Stimulated activated naive B cell treated with anti-CD40 and anti-IgM and Interleukin-4, amounts not matched to agents 10 μg/mL and 1 μg/mL and 100 μg/mL, for 72 hours (primary cell): ENCODE results near the gene KRT23.

Experiments
- ATAC-seq, 2 donors: fragments of 150-1000 bp; cut with Tn5 transposase; replicated peaks; 2 replicates each; pipeline ENCODE4 v1.10.0; 2021; ENCODE audit warnings: moderate library complexity in 1 of 2
- DNase-seq: peaks from one replicate; pipeline ENCODE4 v3.0.0; 2021
- H3K27ac Mint-ChIP-seq: one replicate; pipeline ENCODE4 v1.8.0; 2022; ENCODE audit warnings: mild to moderate bottlenecking, mixed read lengths
- H3K27me3 Mint-ChIP-seq, 2 donors: one replicate each; pipeline ENCODE4 v1.8.0; 2022; ENCODE audit warnings: mixed read lengths in 2 of 2
- H3K36me3 Mint-ChIP-seq, 2 donors: one replicate each; pipeline ENCODE4 v1.8.0; 2022; ENCODE audit warnings: mixed read lengths in 2 of 2, mild to moderate bottlenecking in 1 of 2
- H3K4me1 Mint-ChIP-seq, 2 donors: one replicate each; pipeline ENCODE4 v1.8.0; 2022; ENCODE audit warnings: mixed read lengths in 2 of 2, mild to moderate bottlenecking in 1 of 2
- H3K4me3 Mint-ChIP-seq, 2 donors: one replicate each; pipeline ENCODE4 v1.8.0; 2022; ENCODE audit warnings: mild to moderate bottlenecking in 2 of 2, mixed read lengths in 2 of 2, moderate library complexity in 1 of 2
- H3K9me3 Mint-ChIP-seq, 2 donors: one replicate each; pipeline ENCODE4 v1.8.0; 2022; ENCODE audit warnings: mixed read lengths in 2 of 2, mild to moderate bottlenecking in 1 of 2

KRT23 gene

GRCh38 chr17:40912486-40913210 lies 24.8 kb downstream of the KRT23 start:
- H3K4me3 Mint-ChIP-seq = no peak overlapping the region
- H3K27ac Mint-ChIP-seq = no peak overlapping the region
- H3K9me3 Mint-ChIP-seq = no peaks in the 10 kb centered on the region
- H3K36me3 Mint-ChIP-seq = no peaks in the 10 kb centered on the region
- ATAC-seq (no peak), DNase-seq (no peak)
- H3K27me3 Mint-ChIP-seq = peaks cover 15 to 35% of the 10 kb centered on the region in 2 donors
- H3K4me1 Mint-ChIP-seq = peaks cover 14 to 16% of the 10 kb centered on the region in 2 donors

- no peaks in the 10 kb centered on the region for H3K36me3 Mint-ChIP-seq
Measured at GRCh38 chr17:40910441-40910841, 27.0 kb downstream of the KRT23 start.

GRCh38 chr17:40909755-40910154 lies 27.7 kb downstream of the KRT23 start:
- DNase-seq (no peak), ATAC-seq (no peak)
- H3K36me3 Mint-ChIP-seq = no peaks in the 10 kb centered on the region
- no peak overlapping the region for H3K27ac Mint-ChIP-seq
- no peaks in the 10 kb centered on the region for H3K9me3 Mint-ChIP-seq
- peaks cover 36 to 55% of the 10 kb centered on the region in 2 donors for H3K27me3 Mint-ChIP-seq
- H3K4me1 Mint-ChIP-seq = peaks cover 5% of the 10 kb centered on the region in 2 donors
- H3K4me3 Mint-ChIP-seq = no peak overlapping the region

More at GRCh38 chr17:40910441-40910841, 27.0 kb downstream of the KRT23 start:
- Mint-ChIP-seq H3K27ac (no peak overlapping the region), H3K4me3 (no peak overlapping the region), H3K4me1 (peaks cover 7 to 10% of the 10 kb centered on the region in 2 donors), H3K27me3 (peaks cover 31 to 49% of the 10 kb centered on the region in 2 donors), H3K9me3 (no peaks in the 10 kb centered on the region)
- no peak for ATAC-seq
- DNase-seq = no peak

- Mint-ChIP-seq H3K27ac (no peak overlapping the region), H3K27me3 (peaks cover 40 to 59% of the 10 kb centered on the region in 2 donors)
- ATAC-seq = peak; percentile 72 to 87
Measured at GRCh38 chr17:40909351-40909750, 28.1 kb downstream of the KRT23 start.

GRCh38 chr17:40906613-40907012 lies 30.8 kb downstream of the KRT23 start:
- Mint-ChIP-seq H3K9me3 (no peaks in the 10 kb centered on the region), H3K4me3 (no peak overlapping the region), H3K27ac (no peak overlapping the region), H3K4me1 (peaks cover 8% of the 10 kb centered on the region in 2 donors), H3K27me3 (peaks cover 41 to 56% of the 10 kb centered on the region in 2 donors), H3K36me3 (no peaks in the 10 kb centered on the region)
- DNase-seq (no peak), ATAC-seq (no peak)

More at GRCh38 chr17:40909351-40909750, 28.1 kb downstream of the KRT23 start:
- no peaks in the 10 kb centered on the region for H3K9me3 Mint-ChIP-seq
- H3K36me3 Mint-ChIP-seq = no peaks in the 10 kb centered on the region
- peaks cover 5% of the 10 kb centered on the region in 2 donors for H3K4me1 Mint-ChIP-seq
- peak; percentile 45 for DNase-seq
- no peak overlapping the region for H3K4me3 Mint-ChIP-seq

GRCh38 chr17:40905370-40905769 lies 32.1 kb downstream of the KRT23 start:
- Mint-ChIP-seq H3K27ac (no peak overlapping the region), H3K36me3 (no peaks in the 10 kb centered on the region), H3K4me3 (no peak overlapping the region), H3K9me3 (no peaks in the 10 kb centered on the region), H3K27me3 (peaks cover 46 to 55% of the 10 kb centered on the region in 2 donors), H3K4me1 (peaks cover 6 to 8% of the 10 kb centered on the region in 2 donors)
- ATAC-seq = no peak
- DNase-seq = no peak

GRCh38 chr17:40903129-40903847 lies 34.2 kb downstream of the KRT23 start:
- Mint-ChIP-seq H3K27ac (no peak overlapping the region), H3K4me1 (peaks cover 6 to 8% of the 10 kb centered on the region in 2 donors), H3K4me3 (peak overlapping the region in 1 of 2 donors; percentile 18), H3K9me3 (no peaks in the 10 kb centered on the region), H3K36me3 (no peaks in the 10 kb centered on the region), H3K27me3 (peaks cover 43 to 46% of the 10 kb centered on the region in 2 donors)
- DNase-seq (no peak), ATAC-seq (peak; percentile 94 to 97)

- Mint-ChIP-seq H3K27ac (no peak overlapping the region), H3K9me3 (no peaks in the 10 kb centered on the region), H3K36me3 (no peaks in the 10 kb centered on the region), H3K4me1 (peaks cover 6 to 8% of the 10 kb centered on the region in 2 donors), H3K4me3 (no peak overlapping the region), H3K27me3 (peaks cover 40 to 43% of the 10 kb centered on the region in 2 donors)
- ATAC-seq = no peak
- no peak for DNase-seq
Measured at GRCh38 chr17:40902498-40902897, 34.9 kb downstream of the KRT23 start.

- peak overlapping the region; percentile 14 for H3K27ac Mint-ChIP-seq
- no peaks in the 10 kb centered on the region for H3K36me3 Mint-ChIP-seq
- no peaks in the 10 kb centered on the region for H3K9me3 Mint-ChIP-seq
- peaks cover 6 to 8% of the 10 kb centered on the region in 2 donors for H3K4me1 Mint-ChIP-seq
- DNase-seq = no peak
- peak in 1 of 2 donors; percentile 22 for ATAC-seq
- H3K27me3 Mint-ChIP-seq = peaks cover 36 to 39% of the 10 kb centered on the region in 2 donors
- no peak overlapping the region for H3K4me3 Mint-ChIP-seq
Measured at GRCh38 chr17:40901981-40902474, 35.4 kb downstream of the KRT23 start.

- peaks cover 27 to 30% of the 10 kb centered on the region in 2 donors for H3K27me3 Mint-ChIP-seq
- H3K4me3 Mint-ChIP-seq = no peak overlapping the region
- no peak for DNase-seq
Measured at GRCh38 chr17:40900809-40901356, 36.6 kb downstream of the KRT23 start.

GRCh38 chr17:40896916-40897455 lies 40.5 kb downstream of the KRT23 start:
- Mint-ChIP-seq H3K4me3 (no peak overlapping the region), H3K27ac (no peak overlapping the region), H3K4me1 (peaks cover 7 to 10% of the 10 kb centered on the region in 2 donors), H3K36me3 (no peaks in the 10 kb centered on the region), H3K9me3 (no peaks in the 10 kb centered on the region), H3K27me3 (peaks cover 37 to 40% of the 10 kb centered on the region in 2 donors)
- ATAC-seq = no peak
- no peak for DNase-seq

More at GRCh38 chr17:40900809-40901356, 36.6 kb downstream of the KRT23 start:
- Mint-ChIP-seq H3K27ac (no peak overlapping the region), H3K9me3 (no peaks in the 10 kb centered on the region), H3K36me3 (no peaks in the 10 kb centered on the region), H3K4me1 (peaks cover 6 to 8% of the 10 kb centered on the region in 2 donors)
- no peak for ATAC-seq

GRCh38 chr17:40895106-40895730 lies 42.2 kb downstream of the KRT23 start:
- no peaks in the 10 kb centered on the region for H3K36me3 Mint-ChIP-seq
- ATAC-seq (no peak), DNase-seq (no peak)
- no peak overlapping the region for H3K4me3 Mint-ChIP-seq
- no peak overlapping the region for H3K27ac Mint-ChIP-seq
- peaks cover 32 to 41% of the 10 kb centered on the region in 2 donors for H3K27me3 Mint-ChIP-seq
- no peaks in the 10 kb centered on the region for H3K9me3 Mint-ChIP-seq
- H3K4me1 Mint-ChIP-seq = peaks cover 7 to 10% of the 10 kb centered on the region in 2 donors

- peaks cover 8% of the 10 kb centered on the region in 2 donors for H3K4me1 Mint-ChIP-seq
- no peak overlapping the region for H3K27ac Mint-ChIP-seq
- no peaks in the 10 kb centered on the region for H3K9me3 Mint-ChIP-seq
- peaks cover 32 to 44% of the 10 kb centered on the region in 2 donors for H3K27me3 Mint-ChIP-seq
- DNase-seq (no peak), ATAC-seq (no peak)
- H3K36me3 Mint-ChIP-seq = no peaks in the 10 kb centered on the region
- H3K4me3 Mint-ChIP-seq = no peak overlapping the region
Measured at GRCh38 chr17:40888196-40888720, 49.2 kb downstream of the KRT23 start.
